B cell (primary cell): ENCODE results near the gene DPH1.

Experiments
- EZH2 ChIP-seq: IDR thresholded peaks from 2 replicates; pipeline ENCODE4 v1.6.1; 2012; ENCODE audit warnings: borderline replicate concordance, low read depth, mild to moderate bottlenecking, moderate library complexity, low read length; ENCODE audit not compliant: insufficient read depth, poor library complexity, severe bottlenecking
- TF ChIP-seq, protein P1 (sequence below): fragments of 200-600 bp; IDR thresholded peaks from one replicate; pipeline ENCODE4 v1.8.0; 2022; ENCODE audit warnings: antibody characterized with exemption, mild to moderate bottlenecking

DNA sequence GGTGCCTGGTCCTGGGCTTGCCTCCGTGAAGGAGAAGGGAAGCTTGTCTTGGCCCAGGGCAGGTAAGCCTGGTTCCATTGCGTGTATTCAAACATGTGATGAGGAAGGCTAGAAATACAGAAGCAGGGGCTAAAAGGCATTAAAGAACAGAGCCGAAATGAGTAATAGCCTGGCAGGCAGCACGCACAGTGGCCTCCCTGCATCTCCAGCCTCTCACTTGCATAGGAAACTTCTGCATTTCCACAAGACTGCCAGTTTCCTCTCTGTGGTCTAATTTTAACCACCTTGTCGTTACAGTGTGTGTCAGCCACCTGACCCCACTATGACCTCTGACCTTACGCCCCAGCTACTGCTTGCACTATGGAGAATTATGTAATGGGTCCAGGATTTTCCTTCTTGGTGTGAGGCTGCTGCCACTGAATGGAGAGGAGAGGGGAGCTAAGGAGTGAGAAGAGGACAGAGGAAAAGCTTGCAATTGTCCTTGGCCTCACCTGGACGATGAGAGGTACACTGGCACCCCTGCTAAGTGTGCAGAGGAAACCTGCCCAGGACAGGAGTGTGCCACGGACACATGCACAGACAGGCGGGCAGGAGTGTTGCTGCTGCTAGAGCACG is 57.8 kb downstream of the DPH1 start:
- TF ChIP-seq, protein P1, sequence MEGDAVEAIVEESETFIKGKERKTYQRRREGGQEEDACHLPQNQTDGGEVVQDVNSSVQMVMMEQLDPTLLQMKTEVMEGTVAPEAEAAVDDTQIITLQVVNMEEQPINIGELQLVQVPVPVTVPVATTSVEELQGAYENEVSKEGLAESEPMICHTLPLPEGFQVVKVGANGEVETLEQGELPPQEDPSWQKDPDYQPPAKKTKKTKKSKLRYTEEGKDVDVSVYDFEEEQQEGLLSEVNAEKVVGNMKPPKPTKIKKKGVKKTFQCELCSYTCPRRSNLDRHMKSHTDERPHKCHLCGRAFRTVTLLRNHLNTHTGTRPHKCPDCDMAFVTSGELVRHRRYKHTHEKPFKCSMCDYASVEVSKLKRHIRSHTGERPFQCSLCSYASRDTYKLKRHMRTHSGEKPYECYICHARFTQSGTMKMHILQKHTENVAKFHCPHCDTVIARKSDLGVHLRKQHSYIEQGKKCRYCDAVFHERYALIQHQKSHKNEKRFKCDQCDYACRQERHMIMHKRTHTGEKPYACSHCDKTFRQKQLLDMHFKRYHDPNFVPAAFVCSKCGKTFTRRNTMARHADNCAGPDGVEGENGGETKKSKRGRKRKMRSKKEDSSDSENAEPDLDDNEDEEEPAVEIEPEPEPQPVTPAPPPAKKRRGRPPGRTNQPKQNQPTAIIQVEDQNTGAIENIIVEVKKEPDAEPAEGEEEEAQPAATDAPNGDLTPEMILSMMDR: no peak
- TF ChIP-seq EZH2: no peak
